Measurements from ENCODE around the gene ERICH3.
"Not testable (repeated sequence)": the region's sequence is repeated elsewhere in the genome, so short reads cannot be mapped to it uniquely, and the experiment has no call there.

ERICH3 gene

GRCh38 chr1:74677926-74678325, 4.3 kb upstream of the ERICH3 start:
- DNase-seq (ENCODE audit: low spot score) = no peak

- DNase-seq (ENCODE audit: low spot score) = no peak
These were observed 871 bp upstream of the ERICH3 start for GRCh38 chr1:74674278-74675048.

DNA sequence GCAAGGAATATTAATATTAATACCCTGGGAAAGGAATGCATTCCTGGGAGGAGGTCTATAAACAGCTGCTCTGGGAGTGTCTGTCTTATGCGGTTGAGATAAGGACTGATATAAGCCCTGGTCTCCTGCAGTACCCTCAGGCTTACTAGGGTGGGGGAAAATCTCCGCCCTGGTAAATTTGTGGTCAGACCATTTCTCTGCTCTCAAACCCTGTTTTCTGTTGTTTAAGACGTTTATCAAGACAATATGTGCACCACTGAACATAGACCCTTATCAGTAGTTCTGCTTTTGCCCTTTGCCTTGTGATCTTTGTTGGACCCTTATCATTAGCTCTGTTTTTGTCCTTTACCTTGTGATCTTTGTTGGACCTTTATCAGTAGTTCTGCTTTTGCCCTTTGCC, 2.7 kb downstream of the ERICH3 start:
- not testable (repeated sequence) for DNase-seq (ENCODE audit: low spot score)

DNA sequence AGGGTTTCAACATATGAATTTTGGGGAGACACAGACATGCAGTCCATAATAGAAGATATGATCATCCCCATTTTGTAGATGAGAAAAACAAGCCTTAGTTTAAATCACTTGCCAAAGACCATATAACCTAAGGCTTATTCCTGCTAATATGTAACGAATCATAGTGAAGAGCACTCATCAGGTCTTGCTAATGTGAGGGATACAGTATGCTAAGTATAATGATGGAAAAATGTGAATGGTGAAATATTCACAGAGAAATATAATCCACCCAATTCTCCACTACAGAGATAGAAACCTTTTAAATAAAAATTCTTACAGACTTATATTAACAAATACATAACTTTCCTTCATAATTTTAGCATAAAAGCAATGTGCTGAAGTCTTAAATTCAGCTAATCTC, 18.9 kb downstream of the ERICH3 start:
- DNase-seq (ENCODE audit: low spot score) = no peak

DNA sequence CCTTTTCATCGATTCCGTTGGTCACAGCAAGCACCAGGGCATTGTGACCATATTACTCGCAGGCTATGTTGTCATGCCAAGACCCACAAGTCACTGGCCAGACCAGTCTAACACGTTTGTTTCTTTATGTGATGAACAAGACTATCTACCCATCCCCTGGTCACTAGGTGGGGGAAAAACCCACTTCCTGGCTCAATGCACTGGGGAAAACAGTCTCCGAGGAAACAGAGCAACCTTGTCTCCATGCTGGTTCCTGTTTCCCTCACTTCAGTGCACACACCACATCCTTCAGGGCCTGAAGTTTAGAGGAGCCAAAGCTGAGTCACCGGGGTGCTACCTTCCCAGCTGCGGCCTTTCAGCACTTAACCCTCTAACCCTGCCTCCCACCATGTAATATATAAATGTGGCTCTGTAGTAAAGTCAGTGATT, 20.9 kb downstream of the ERICH3 start:
- no peak for DNase-seq (ENCODE audit: low spot score)

GRCh38 chr1:74650561-74650960, 23.0 kb downstream of the ERICH3 start:
- no peak for DNase-seq (ENCODE audit: low spot score)

DNA sequence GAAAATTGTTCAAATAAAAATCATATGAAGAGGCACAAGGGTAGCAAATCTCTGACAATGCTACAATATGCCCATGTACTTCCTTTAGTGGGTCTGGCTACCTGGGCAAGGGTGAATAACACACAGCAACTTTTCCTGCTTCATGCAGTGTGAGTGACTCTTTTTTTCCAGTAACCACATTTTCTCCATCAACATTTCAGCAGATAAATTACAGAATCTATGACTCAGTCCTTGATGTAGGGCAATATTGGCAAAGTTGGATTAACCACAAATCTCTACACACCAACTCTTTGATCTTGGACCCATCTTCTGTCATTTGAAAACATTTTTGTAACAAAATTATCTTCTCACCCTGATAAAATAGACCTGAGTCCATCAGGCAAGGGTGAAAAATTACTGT, 31.7 kb downstream of the ERICH3 start:
- no peak for DNase-seq (ENCODE audit: low spot score)

- no peak for DNase-seq (ENCODE audit: low spot score)
These were observed 32.4 kb downstream of the ERICH3 start for GRCh38 chr1:74641161-74641560.

- DNase-seq (ENCODE audit: low spot score) = no peak
These were observed 36.3 kb downstream of the ERICH3 start for GRCh38 chr1:74637296-74637695.

- no peak for DNase-seq (ENCODE audit: low spot score)
These were observed 44.3 kb downstream of the ERICH3 start for GRCh38 chr1:74629283-74629682.

GRCh38 chr1:74623716-74624115, 49.9 kb downstream of the ERICH3 start:
- DNase-seq (ENCODE audit: low spot score) = no peak

DNA sequence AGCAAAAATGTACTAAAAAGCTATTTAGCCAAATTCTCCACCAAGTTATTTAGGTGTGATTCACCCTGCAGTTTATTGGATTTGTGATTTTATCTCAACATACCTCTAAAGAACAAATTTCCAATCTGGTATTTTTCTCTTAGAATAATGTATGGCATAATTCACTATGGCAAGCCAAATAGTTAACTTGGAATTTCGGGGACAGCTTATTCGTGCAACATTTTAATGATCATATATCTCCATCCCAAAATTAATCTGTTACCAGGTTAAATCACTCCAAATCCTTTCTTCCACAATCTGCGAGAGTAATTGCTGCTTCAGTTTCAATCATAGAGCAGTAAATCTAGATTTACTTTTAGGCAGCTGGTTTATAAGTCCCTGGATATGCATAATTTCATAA, 53.4 kb downstream of the ERICH3 start:
- no peak for DNase-seq (ENCODE audit: low spot score)

- DNase-seq (ENCODE audit: low spot score) = no peak
These were observed 54.6 kb downstream of the ERICH3 start for GRCh38 chr1:74618974-74619373.

DNA sequence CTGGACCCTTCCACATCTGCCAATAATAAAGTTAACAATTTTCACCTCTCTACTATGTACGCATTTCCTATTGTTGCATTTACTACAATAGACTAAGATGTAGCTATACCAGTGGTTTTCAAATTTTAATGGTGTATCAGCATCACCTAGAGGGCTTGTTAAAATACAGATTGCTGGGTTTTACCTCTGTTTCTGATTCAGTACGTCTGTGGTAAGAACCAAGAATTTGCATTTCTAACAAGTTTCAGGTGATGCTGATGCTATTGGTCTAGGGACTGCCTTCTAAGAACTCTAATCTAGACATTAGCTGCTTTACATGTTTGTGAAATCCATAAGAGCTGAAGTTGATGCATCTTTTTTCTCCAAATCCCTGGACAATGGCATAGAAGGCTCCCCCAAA, 59.7 kb downstream of the ERICH3 start:
- no peak for DNase-seq (ENCODE audit: low spot score)

GRCh38 chr1:74611887-74612286, 61.7 kb downstream of the ERICH3 start:
- no peak for DNase-seq (ENCODE audit: low spot score)

GRCh38 chr1:74610961-74611360, 62.6 kb downstream of the ERICH3 start:
- DNase-seq (ENCODE audit: low spot score) = no peak

- DNase-seq (ENCODE audit: low spot score) = no peak
These were observed 63.7 kb downstream of the ERICH3 start for GRCh38 chr1:74609810-74610371.

DNA sequence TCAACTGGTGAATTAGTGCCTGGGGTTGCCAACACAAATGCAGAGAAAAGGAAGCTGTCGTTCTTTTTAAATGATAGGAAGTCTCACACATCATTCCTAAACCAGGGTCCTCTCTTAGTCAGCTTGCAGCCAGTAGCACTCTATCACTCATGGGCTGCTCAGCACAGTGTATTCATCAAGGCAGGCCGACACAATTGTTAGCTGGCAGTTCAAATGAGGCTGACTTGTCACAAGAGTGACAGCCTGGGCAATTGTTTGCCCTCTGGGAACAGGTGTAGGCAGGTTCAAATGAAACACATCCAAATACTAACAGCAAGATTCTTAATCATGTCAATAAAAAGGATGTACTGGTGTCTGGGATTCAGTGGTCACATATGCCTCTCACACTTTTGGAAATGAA, 76.9 kb downstream of the ERICH3 start:
- no peak for DNase-seq (ENCODE audit: low spot score)

- DNase-seq (ENCODE audit: low spot score) = no peak
These were observed 79.4 kb downstream of the ERICH3 start for GRCh38 chr1:74593887-74594866.

GRCh38 chr1:74592580-74593355, 80.8 kb downstream of the ERICH3 start:
- no peak for DNase-seq (ENCODE audit: low spot score)

DNA sequence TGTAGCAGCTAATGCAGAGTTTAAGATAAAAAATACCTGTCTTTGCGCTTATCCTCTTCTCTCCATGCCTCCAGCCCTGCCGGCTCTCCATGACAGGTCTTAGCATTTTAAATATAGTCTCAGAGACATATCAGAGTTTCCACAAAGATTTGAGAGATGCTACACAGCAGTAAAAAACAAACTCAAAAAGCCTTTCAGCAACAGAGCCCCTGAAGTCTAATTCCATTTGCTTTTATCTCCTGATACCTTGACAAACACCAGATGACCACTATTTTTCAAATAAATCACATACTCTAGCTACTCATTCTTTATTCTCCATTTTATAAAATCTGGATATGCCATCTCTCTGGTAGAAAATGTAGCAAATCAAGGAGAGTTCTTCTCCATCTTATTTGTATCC, 81.6 kb downstream of the ERICH3 start:
- no peak for DNase-seq (ENCODE audit: low spot score)

DNA sequence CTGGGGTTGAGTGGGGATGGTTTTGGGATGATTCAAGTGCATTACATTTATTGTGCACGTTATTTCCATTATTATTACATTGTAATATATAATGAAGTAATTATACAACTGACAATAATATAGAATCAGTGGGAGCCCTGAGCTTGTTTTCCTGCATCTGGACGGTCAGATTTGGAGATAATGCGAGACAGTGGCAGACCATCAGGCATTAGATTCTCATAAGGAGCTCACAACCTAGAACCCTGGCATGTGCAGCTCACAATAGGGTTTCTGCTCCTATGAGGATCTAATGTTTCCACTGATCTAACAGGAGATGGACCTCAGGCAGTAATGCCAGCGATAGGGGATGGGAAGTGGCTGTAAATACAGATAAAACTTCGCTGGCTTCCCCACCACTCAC, 83.3 kb downstream of the ERICH3 start:
- DNase-seq (ENCODE audit: low spot score) = no peak
